GM19351 (cell line): Measurements from ENCODE around the gene CBLC.

Experiments
- ATAC-seq: cut with Tn5 transposase; IDR thresholded peaks from one replicate; pipeline ENCODE4 v1.9.1; 2021; ENCODE audit warnings: mild to moderate bottlenecking, moderate library complexity; ENCODE audit not compliant: unreplicated experiment

The CBLC gene

GRCh38 chr19:44777715-44778347, at the start of gene CBLC:
CBLC (plus strand) TSS chr19:44777890; CDS start chr19:44777932, 42 bp downstream.
- ATAC-seq, result no peak

GRCh38 chr19:44728178-44728577, 49.5 kb upstream of the CBLC start:
- no peak for ATAC-seq

GRCh38 chr19:44729516-44730033, 48.1 kb upstream of the CBLC start:
- no peak for ATAC-seq

GRCh38 chr19:44731081-44731480, 46.6 kb upstream of the CBLC start:
- no peak for ATAC-seq

- ATAC-seq, result no peak
These were observed 46.1 kb upstream of the CBLC start for GRCh38 chr19:44731622-44732021.

- ATAC-seq, result no peak
These were observed 45.3 kb upstream of the CBLC start for GRCh38 chr19:44732235-44733014.

GRCh38 chr19:44734357-44734756, 43.3 kb upstream of the CBLC start:
- no peak for ATAC-seq

- ATAC-seq, result no peak
These were observed 42.7 kb upstream of the CBLC start for GRCh38 chr19:44735011-44735410.

GRCh38 chr19:44737238-44738071, 40.2 kb upstream of the CBLC start:
- no peak for ATAC-seq

- no peak for ATAC-seq
These were observed 39.6 kb upstream of the CBLC start for GRCh38 chr19:44738136-44738535.

- ATAC-seq, result no peak
These were observed 38.8 kb upstream of the CBLC start for GRCh38 chr19:44738603-44739558.

GRCh38 chr19:44740351-44740824, 37.3 kb upstream of the CBLC start:
- no peak for ATAC-seq

- ATAC-seq, result no peak
These were observed 36.4 kb upstream of the CBLC start for GRCh38 chr19:44741258-44741731.

GRCh38 chr19:44741841-44742329, 35.8 kb upstream of the CBLC start:
- no peak for ATAC-seq

GRCh38 chr19:44742330-44743061, 35.2 kb upstream of the CBLC start:
- no peak for ATAC-seq

GRCh38 chr19:44744871-44745332, 32.8 kb upstream of the CBLC start:
- ATAC-seq, result no peak

GRCh38 chr19:44745341-44745831, 32.3 kb upstream of the CBLC start:
- no peak for ATAC-seq

GRCh38 chr19:44745887-44746600, 31.6 kb upstream of the CBLC start:
- no peak for ATAC-seq
